Adrenal gland (tissue), 5 donors: ENCODE data around the gene MIR17HG.

Source experiments
- POLR2A ChIP-seq, 2 donors: fragments of 450-650 bp; IDR thresholded peaks; one replicate each; pipeline ENCODE4 v1.6.1; 2017; ENCODE audit warnings: antibody characterized with exemption in 2 of 2, mild to moderate bottlenecking in 2 of 2, moderate library complexity in 1 of 2
- TF ChIP-seq, protein P1 (sequence below), 6 experiments: fragments of 450-650 bp in 4 of 6; fragments of 200-600 bp in 2 of 6; sonication (generic) in 1 of 6; IDR thresholded peaks; 1 replicate in 5 of 6; 2 replicates in 1 of 6; pipeline versions ENCODE4 v1.5.1 to v1.8.0; 2016 to 2021; ENCODE audit warnings: antibody characterized with exemption in 6 of 6, mild to moderate bottlenecking in 2 of 6, moderate library complexity in 1 of 6
- donor health status: DM: no; HTN: no; CAD: no.

DNA sequence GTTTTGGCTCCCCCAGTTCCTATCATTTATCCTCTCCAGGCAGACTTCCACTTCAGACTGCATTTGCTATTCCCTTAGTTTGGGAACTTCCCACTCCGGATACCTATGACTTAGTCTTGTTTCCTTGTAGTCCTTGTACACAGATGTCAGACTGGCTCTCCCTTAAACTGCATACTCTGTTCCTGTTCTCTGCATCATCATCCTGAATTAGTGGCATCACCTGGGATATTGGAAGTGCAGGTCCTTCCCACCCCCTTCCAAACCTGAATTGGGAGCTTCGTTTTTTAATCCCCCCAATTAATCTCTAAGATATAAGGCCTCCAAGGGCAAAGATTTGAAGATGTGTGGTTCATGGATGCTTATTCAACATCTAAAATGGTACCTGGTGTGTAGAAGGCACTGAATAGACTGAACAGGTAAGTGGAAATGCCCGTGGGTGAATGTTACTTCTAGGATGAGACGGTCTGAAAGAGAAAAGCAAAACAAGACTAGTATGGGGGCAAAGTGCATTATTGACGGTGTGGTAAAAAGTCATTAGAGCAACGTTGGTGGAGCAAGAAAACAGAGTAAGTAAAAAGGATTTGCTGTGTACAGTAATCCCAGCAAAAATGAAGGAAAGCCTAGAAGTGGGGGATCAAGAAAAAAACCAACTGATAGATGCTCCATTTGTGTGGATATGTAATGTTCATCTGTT lies 9.6 kb downstream of the MIR17HG start:
- TF ChIP-seq, protein P1, sequence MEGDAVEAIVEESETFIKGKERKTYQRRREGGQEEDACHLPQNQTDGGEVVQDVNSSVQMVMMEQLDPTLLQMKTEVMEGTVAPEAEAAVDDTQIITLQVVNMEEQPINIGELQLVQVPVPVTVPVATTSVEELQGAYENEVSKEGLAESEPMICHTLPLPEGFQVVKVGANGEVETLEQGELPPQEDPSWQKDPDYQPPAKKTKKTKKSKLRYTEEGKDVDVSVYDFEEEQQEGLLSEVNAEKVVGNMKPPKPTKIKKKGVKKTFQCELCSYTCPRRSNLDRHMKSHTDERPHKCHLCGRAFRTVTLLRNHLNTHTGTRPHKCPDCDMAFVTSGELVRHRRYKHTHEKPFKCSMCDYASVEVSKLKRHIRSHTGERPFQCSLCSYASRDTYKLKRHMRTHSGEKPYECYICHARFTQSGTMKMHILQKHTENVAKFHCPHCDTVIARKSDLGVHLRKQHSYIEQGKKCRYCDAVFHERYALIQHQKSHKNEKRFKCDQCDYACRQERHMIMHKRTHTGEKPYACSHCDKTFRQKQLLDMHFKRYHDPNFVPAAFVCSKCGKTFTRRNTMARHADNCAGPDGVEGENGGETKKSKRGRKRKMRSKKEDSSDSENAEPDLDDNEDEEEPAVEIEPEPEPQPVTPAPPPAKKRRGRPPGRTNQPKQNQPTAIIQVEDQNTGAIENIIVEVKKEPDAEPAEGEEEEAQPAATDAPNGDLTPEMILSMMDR (IDR thresholded peaks at IDR 0.05) = no peak
- no peak for TF ChIP-seq POLR2A (IDR thresholded peaks at IDR 0.05)
